Skeletal muscle tissue (tissue), 4 donors: ENCODE data around the gene ABCC6. TPM values are rescaled to one million over a fixed set of nuclear protein-coding genes. Genes with fewer than 3 reads are reported as not detected.
"Not testable (repeated sequence)": the region's sequence is repeated elsewhere in the genome, so short reads cannot be mapped to it uniquely, and the experiment has no call there.

Experiments used
- H3K27ac ChIP-seq: one replicate; pipeline ENCODE4 v1.7.0; 2013; ENCODE audit warnings: mild to moderate bottlenecking, low read depth, low read length, inconsistent platforms
- H3K27me3 ChIP-seq, 3 donors: one replicate each; pipeline ENCODE4 v1.7.0; 2013; ENCODE audit warnings: low read length in 3 of 3; ENCODE audit not compliant: control insufficient read depth in 3 of 3, insufficient read depth in 3 of 3
- H3K36me3 ChIP-seq, 3 donors: one replicate each; pipeline ENCODE4 v1.7.0; 2013; ENCODE audit warnings: low read length in 3 of 3; ENCODE audit not compliant: control insufficient read depth in 3 of 3, insufficient read depth in 3 of 3
- H3K4me1 ChIP-seq, 3 donors: one replicate each; pipeline ENCODE4 v1.7.0; 2013; ENCODE audit warnings: low read length in 3 of 3, mild to moderate bottlenecking in 3 of 3; ENCODE audit not compliant: control insufficient read depth in 3 of 3, insufficient read depth in 3 of 3
- H3K4me3 ChIP-seq, 3 donors: one replicate each; pipeline ENCODE4 v1.7.0; 2013; ENCODE audit warnings: low read length in 3 of 3
- H3K9ac ChIP-seq, 3 donors: one replicate each; pipeline ENCODE4 v1.7.0; 2013; ENCODE audit warnings: low read length in 3 of 3, mild to moderate bottlenecking in 3 of 3, moderate library complexity in 2 of 3, low read depth in 1 of 3
- H3K9me3 ChIP-seq, 3 donors: one replicate each; pipeline ENCODE4 v1.7.0; 2013; ENCODE audit warnings: low read length in 3 of 3; ENCODE audit not compliant: control insufficient read depth in 3 of 3
- total RNA-seq: library from RNA; depleted of rRNA; stranded (reverse); fragments of >200 nt; gene quantifications from one replicate; pipeline ENCODE4 v1.2.3, GENCODE V29; 2014
- donor health status: Osteomylitis.

ABCC6 gene
- total RNA-seq, 1 donor from 2014 or later = 1.6 TPM

DNA sequence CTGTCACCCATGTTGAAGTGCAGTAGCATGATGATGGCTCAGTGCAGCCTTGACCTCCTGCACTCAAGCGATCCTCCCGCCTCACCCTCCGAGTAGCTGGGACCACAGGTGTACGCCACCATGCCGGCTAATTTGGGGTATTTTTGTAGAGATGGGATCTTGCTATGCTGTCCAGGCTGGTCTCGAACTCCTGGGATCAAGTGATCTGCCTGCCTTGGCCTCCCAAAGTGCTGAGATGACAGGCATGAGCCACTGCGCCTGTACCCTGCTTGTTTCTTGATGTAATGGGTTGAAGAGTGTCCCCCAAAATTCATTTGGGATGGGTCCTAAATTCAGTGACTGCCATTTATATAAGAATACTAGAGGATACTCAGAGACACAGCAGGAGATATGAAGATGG, 57.2 kb downstream of the ABCC6 start:
- Histone ChIP-seq H3K9me3 (no peaks in the 10 kb centered on the region), H3K9ac (no peak overlapping the region), H3K27me3 (no peaks in the 10 kb centered on the region), H3K4me3 (no peak overlapping the region), H3K4me1 (no peaks in the 10 kb centered on the region), H3K27ac (no peak overlapping the region), H3K36me3 (peaks cover 0 to 26% (median 4%) of the 10 kb centered on the region in 3 donors)

DNA sequence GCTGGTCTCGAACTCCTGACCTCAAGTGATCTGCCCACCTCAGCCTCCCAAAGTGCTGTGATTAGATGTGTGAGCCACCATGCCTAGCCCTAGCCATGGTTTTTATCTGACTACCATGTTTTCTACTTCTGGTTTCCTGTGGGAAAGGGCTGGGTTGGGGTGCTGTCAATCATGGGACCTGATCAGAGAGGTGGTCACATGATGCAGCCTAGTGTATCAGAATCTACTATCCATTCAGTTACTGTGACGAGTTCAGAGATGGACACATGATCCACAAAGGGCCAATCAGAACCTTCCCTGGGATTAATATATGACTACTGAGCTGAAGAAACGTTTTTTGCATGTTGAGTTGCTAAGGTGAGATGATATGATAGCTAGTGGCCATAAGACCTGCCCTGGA, 59.1 kb downstream of the ABCC6 start:
- no peaks in the 10 kb centered on the region for H3K9me3 ChIP-seq
- no peaks in the 10 kb centered on the region for H3K27me3 ChIP-seq
- H3K4me3 ChIP-seq = no peak overlapping the region
- no peaks in the 10 kb centered on the region for H3K4me1 ChIP-seq
- peaks cover 0 to 19% (median 8%) of the 10 kb centered on the region in 3 donors for H3K36me3 ChIP-seq
- H3K9ac ChIP-seq = no peak overlapping the region
- H3K27ac ChIP-seq = no peak overlapping the region

DNA sequence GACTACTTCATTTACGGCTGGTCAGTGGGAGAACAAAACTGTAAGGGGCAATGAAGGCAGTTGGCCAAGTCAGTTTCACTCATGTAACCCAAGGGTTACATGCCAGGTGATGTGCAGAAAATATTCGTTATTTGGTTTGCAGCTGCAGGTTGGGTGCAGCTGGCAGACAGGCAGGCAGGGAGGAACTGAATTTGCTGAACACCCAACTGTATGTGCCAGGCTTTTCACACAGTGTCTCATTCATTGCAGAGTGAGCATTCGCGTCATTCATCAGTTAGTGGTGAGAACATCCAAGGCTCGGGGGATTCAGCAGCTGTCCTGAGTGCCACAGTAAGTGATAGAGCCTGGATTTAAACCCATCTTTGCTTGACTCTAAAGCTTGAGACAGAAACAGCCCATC, 59.7 kb downstream of the ABCC6 start:
- Histone ChIP-seq H3K4me1 (no peaks in the 10 kb centered on the region), H3K9me3 (peaks cover 0 to 5% (median 2%) of the 10 kb centered on the region in 3 donors), H3K27ac (no peak overlapping the region), H3K36me3 (peaks cover 0 to 18% (median 8%) of the 10 kb centered on the region in 3 donors), H3K27me3 (no peaks in the 10 kb centered on the region), H3K4me3 (no peak overlapping the region), H3K9ac (no peak overlapping the region)

DNA sequence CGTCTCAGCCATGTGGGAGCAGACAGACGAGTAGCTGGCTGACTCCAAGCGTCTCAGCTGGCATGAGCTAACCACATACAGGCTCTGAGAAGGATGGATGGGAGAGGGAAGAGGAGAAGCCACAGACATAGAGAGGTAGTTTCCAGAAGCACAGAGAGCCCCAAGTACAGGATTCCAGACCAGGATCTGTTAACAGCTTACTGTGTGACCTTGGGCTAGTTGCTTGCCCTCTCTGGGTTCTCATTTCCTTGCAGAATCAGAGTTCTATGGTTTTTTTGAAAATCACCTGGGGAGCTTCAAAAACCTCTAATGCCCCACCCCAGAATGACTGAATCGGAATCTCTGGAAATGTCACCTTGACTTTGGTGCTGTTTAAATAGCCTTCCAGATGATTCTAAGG, 60.2 kb downstream of the ABCC6 start:
- Histone ChIP-seq H3K36me3 (peaks cover 0 to 18% (median 8%) of the 10 kb centered on the region in 3 donors), H3K4me3 (no peak overlapping the region), H3K27me3 (no peaks in the 10 kb centered on the region), H3K27ac (no peak overlapping the region), H3K4me1 (no peaks in the 10 kb centered on the region), H3K9ac (no peak overlapping the region), H3K9me3 (peaks cover 0 to 6% (median 2%) of the 10 kb centered on the region in 3 donors)

DNA sequence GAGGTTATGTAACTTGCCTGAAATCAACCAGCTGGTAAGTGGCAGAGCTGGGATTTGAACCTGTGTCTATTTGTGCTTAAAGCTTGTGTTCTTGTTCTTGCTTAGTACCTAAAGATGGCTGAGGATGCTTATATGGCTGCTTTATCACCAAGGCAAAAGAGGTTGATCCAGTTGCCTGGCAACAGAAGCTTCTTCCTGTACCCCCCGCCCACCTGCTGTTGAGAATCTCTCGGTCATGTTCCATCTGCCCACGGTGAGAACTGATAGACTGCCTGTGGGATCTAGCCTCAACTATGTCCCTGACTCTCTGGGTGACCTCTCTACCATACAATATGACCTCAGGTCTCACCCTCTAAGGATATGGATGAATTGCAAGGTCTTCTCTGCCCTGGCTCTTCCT, 60.7 kb downstream of the ABCC6 start:
- H3K4me1 ChIP-seq = no peaks in the 10 kb centered on the region
- no peak overlapping the region for H3K4me3 ChIP-seq
- H3K27me3 ChIP-seq = no peaks in the 10 kb centered on the region
- peaks cover 0 to 16% (median 8%) of the 10 kb centered on the region in 3 donors for H3K36me3 ChIP-seq
- no peak overlapping the region for H3K9ac ChIP-seq
- H3K9me3 ChIP-seq = peaks cover 0 to 6% (median 2%) of the 10 kb centered on the region in 3 donors
- H3K27ac ChIP-seq = no peak overlapping the region

DNA sequence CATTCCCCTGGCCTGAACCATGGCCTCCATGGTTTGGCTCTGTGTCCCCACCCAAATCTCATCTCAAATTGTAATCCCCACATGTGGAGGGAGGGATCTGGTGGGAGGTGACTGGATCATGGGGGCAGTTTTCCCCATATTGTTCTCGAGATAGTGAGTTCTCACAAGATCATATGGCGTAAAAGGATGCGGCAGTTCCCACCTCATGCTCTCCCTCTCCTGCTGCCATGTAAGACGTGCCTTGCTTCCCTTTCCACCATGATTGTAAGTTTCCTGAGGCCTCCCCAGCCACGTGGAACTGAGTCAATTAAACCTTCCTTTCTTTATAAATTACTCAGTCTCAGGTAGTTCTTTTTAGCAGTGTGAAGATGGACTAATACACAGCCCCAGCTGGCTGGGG, 61.5 kb downstream of the ABCC6 start:
- H3K9me3 ChIP-seq, H3K4me1 ChIP-seq, H3K4me3 ChIP-seq, H3K27ac ChIP-seq, H3K27me3 ChIP-seq, H3K9ac ChIP-seq: not testable (repeated sequence)
- H3K36me3 ChIP-seq = peaks cover 4 to 16% (median 8%) of the 10 kb centered on the region in 3 donors

DNA sequence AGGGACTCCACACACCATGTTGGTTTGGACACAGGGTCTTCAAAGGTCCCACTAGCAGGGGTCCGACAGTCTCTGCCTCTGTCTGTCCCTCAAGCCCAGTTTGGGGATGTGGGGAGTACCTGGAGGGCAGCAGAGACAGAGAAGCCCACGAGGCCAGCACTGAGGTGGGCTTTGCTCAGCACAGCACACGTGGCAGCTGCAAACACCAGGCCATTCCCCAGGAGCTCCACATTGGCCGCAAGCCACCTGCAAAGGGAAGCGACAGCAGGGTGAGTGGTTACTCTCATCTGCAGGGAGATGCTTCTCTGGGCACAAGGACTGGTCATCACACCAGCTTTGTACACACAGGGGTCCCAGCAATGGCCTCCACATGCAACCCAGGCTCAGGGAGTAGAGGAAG, 62.0 kb downstream of the ABCC6 start:
- peaks cover 4 to 16% (median 8%) of the 10 kb centered on the region in 3 donors for H3K36me3 ChIP-seq
- no peak overlapping the region for H3K27ac ChIP-seq
- H3K27me3 ChIP-seq = no peaks in the 10 kb centered on the region
- H3K9me3 ChIP-seq = peaks cover 0 to 6% (median 2%) of the 10 kb centered on the region in 3 donors
- H3K4me3 ChIP-seq = no peak overlapping the region
- no peak overlapping the region for H3K9ac ChIP-seq
- H3K4me1 ChIP-seq = no peaks in the 10 kb centered on the region

DNA sequence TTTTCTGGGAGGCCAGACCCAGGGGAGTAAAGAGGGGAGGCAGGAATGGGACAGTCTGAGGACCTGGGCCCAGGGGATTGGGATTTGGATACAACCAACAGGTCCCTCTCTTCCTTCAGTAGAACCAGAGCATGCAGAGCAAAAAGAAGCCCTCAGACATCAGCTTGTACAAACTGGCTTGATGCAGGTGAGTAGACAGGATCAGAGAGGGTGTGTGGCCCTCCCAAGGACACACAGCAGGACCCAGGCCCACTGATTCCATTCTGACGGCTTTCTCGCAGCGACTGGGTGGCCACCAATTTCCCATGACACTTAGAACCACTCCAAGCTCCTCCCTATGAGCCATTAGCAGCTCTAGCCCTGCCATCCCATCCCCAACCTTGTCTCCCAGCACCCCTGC, 63.6 kb downstream of the ABCC6 start:
- H3K36me3 ChIP-seq = peaks cover 4 to 13% (median 8%) of the 10 kb centered on the region in 3 donors
- no peak overlapping the region for H3K27ac ChIP-seq
- H3K27me3 ChIP-seq = no peaks in the 10 kb centered on the region
- no peak overlapping the region for H3K4me3 ChIP-seq
- H3K4me1 ChIP-seq = no peaks in the 10 kb centered on the region
- H3K9me3 ChIP-seq = peaks cover 0 to 6% (median 2%) of the 10 kb centered on the region in 3 donors
- no peak overlapping the region for H3K9ac ChIP-seq

DNA sequence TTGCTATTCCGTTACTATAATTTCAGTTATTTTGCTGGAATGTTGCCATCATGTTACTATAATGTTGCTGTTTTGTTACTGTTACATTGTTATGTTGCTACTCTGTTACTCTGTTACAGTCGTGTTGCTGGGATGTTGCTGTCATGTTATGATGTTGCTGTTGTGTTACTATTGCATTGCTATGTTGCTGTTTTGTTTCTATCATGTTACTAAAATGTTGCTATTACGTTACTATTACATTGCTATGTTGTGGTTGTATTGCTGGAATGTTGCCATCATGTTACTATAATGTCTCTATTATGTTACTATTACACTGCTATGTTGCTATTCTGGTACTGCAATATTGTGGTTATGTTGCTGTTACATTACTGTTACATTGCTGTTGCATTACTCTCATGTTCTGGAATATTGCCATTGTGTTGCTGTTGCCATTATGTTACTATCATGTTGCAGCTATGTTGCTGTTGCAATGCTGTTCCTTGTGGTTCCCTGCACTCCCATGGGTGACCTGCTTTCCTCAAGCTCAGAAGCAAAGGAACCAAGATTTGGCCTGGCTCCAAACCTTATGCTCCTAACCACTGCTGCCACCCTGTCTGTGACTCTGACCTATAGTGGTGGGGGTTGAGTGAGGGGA, 64.4 kb downstream of the ABCC6 start:
- Histone ChIP-seq H3K4me1 (no peaks in the 10 kb centered on the region), H3K27me3 (no peaks in the 10 kb centered on the region), H3K36me3 (peaks cover 4 to 8% (median 8%) of the 10 kb centered on the region in 3 donors), H3K27ac (no peak overlapping the region), H3K9ac (no peak overlapping the region), H3K4me3 (no peak overlapping the region), H3K9me3 (peaks cover 0 to 6% (median 2%) of the 10 kb centered on the region in 3 donors)

DNA sequence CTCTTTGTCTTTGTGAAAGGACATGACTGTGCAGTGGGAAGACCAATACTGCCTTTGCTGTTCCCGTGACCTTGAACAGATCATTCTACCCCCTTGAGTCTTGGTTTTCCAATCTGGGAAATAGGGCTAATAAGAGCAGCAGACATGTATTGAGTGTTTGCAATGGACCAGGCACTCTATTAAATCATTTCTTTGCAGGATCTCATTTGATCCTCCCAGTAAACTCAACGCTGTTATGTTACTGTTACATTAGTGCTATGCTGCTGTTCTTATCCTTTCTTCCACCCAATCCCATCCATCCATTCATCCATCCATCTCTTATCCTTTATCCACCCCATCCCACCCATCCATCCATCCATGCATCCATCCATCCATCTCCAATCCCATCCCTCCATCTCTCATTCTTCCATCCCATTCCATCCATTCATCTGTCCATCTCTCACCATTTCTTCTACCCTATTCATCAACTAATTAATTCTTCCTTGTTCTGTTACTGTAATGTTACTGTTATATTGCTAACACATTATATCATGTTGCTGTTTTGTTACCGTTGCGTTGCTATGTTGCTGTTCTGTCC, 65.1 kb downstream of the ABCC6 start:
- Histone ChIP-seq H3K4me1 (no peaks in the 10 kb centered on the region), H3K9me3 (peaks cover 0 to 6% (median 2%) of the 10 kb centered on the region in 3 donors), H3K27ac (no peak overlapping the region), H3K27me3 (no peaks in the 10 kb centered on the region), H3K36me3 (peaks cover 4 to 8% (median 8%) of the 10 kb centered on the region in 3 donors), H3K9ac (no peak overlapping the region), H3K4me3 (no peak overlapping the region)
